Measurements from ENCODE around the gene COPS7A.

DNA sequence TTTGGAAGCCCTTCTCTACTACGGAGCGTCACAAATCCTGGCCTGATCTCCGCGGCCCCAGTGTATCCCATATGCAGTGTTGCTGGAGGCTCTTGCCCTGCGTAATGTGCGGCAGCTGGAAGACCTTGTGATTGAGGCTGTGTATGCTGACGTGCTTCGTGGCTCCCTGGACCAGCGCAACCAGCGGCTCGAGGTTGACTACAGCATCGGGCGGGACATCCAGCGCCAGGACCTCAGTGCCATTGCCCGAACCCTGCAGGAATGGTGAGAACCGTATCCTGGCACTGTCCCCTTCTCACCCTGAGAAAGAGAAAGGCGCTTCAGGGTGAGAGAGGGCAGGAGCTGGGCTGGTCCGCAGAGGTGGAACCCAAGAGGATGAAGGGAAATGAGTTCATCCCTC, 5.3 kb downstream of the COPS7A start:
- TF ChIP-seq POLR2A (IDR thresholded peaks at IDR 0.05): no peak
- TF ChIP-seq CTCF (IDR thresholded peaks at IDR 0.05): no peak
